ENCODE measurements around the gene CCDC13.

CCDC13 gene

DNA sequence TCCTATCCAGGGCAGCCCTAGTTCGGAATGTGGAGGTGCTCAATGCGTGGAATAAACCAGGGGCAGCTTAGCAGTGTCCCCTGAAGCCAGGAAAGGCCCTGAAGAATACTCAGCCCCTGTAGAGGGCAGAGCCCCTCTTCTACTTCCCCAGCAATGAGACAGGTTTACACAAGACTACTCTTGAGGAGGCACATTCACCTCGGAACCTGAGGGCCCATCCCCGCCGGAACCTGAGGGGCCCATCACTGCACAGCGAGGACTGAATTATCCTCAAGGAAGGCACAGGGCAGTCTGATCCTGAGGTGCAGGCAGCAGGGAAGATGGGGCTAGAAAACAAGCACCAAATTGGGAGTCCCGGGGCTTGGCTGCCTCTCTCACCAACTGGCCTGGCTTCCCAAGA, 22.2 kb downstream of the CCDC13 start:
- no peak overlapping the region for H3K4me3 ChIP-seq (ENCODE audit: low read length)
- TF ChIP-seq ZNF274 (IDR thresholded peaks at IDR 0.05; ENCODE audit: low read depth, low read length) = no peak

DNA sequence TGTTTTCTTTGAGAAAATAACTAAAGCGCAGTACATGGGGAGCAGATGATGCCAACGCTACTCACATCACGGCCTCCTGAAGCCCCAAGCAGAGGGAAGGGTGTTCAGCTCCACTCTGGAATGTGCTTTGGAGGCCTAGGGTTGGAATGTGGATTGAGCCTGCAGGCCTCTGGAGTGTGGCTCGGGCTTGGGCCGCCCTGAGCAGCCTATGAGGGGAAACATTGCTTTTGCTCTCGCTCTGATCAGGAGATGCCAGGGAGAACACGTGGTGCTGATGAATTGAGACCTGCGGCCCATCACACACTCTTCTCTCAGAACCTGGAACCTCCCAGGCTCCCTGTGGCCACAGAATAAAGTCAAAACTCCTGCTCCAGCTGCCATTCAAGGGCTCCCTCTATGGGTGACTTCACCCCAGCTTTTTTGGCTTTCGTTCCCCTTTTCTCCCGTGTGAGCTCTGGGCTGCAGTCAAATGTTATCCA, 23.3 kb downstream of the CCDC13 start:
- TF ChIP-seq ZNF274 (IDR thresholded peaks at IDR 0.05; ENCODE audit: low read depth, low read length) = no peak
- no peak overlapping the region for H3K4me3 ChIP-seq (ENCODE audit: low read length)

DNA sequence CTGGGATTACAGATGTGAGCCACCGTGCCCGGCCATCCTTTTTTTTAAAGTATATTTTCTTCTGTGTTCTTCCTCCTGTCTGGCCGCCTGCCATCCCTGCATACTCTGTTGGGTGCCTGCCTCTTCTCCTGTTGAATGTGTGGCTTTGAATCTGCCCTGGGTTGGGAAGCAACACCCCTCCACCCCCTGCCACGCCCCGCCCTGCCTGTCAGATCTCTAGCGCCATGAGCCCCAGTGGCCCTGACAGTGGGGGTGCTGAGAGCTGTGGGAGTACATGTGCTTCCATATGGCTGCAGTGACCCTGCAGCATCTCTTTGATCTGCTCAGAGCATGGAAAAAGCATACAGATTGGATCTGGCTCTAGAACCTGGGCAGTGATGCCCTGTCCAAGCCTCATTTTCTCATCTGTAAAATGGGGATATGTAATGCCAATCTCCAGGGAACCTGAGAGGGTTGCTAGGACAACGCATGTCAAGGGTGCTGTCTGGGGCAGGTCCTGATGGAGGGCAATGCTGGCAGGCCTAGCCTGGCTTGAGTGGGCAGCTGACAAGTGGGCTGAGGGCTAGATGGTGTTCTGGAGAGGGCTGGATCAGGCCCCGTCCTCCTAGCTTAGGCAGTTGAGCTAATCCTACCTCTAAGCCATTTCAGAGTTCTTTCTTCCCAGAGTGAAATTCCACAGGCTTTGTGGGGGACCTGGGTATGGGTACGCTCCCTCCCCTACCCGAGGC, 23.9 kb downstream of the CCDC13 start:
- no peak overlapping the region for H3K4me3 ChIP-seq (ENCODE audit: low read length)
- no peak for TF ChIP-seq ZNF274 (IDR thresholded peaks at IDR 0.05; ENCODE audit: low read depth, low read length)

DNA sequence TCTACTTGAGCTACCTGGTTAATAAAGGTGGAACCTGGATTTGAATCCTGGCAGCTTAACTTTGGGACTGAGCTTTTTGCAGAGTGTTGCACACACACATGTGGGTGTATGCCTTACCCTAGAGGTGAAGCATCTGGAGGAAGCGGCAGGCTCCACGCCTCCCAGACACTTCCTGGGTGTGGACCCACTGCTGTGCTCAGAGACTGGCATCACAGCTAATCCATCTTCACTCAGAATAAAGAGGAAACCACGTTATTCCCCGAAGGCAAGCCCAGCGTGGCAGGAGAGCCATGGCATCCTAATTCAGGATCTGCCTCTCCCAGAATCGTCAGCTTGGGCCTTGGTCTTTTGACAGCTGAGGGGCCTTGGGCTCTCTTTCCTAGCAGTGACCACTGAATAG, 25.5 kb downstream of the CCDC13 start:
- H3K4me3 ChIP-seq (ENCODE audit: low read length) = no peak overlapping the region
- TF ChIP-seq ZNF274 (IDR thresholded peaks at IDR 0.05; ENCODE audit: low read depth, low read length) = no peak

DNA sequence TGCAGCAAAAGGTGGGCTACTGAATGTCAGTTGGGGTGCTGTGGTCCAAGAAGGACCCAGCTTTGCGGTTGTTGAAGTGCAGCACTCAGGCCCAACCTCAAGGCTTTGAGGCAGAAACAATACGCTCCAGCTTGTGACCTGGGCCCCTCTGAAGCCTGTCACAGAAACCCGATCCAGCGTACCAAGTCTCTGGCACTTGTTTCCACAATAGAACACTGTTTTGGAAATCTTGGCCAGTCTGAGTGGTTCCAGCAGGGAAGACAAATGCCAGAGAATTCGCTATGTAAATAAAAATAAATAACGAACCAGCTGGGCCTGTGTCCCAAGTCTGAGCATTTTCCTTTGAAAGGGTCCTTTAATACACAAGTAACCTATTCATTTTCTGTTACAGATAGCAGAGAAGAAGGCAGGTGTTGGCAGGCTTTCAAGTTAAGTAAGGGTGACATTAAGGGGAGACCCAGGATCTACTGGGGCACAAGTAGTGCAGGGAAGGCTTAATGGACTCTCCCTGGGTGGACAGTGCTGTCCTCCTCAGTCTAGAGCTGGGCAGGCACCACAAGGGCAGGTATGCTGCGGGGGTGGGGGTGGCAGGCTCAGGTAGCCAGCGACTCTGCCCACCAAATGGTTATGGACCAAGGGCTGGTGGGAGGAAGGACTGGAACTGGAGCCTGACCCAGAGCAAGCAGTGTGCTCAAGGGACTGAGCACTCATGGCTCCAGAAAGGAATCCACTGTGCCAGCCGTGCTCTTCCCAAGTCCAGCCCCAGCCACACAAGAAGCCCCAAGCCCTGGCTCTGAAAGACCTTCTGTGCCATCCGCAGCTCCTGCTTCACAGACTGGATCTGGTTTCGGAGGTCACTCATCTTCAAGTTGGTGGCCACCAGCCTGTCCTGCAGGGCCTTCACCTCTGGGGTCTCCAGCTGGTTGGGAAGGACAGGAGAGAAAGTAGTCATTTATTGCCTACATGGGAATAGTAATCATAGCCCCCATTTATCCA, 26.3 kb downstream of the CCDC13 start:
- H3K4me3 ChIP-seq (ENCODE audit: low read length) = no peak overlapping the region
- no peak for TF ChIP-seq ZNF274 (IDR thresholded peaks at IDR 0.05; ENCODE audit: low read depth, low read length)

DNA sequence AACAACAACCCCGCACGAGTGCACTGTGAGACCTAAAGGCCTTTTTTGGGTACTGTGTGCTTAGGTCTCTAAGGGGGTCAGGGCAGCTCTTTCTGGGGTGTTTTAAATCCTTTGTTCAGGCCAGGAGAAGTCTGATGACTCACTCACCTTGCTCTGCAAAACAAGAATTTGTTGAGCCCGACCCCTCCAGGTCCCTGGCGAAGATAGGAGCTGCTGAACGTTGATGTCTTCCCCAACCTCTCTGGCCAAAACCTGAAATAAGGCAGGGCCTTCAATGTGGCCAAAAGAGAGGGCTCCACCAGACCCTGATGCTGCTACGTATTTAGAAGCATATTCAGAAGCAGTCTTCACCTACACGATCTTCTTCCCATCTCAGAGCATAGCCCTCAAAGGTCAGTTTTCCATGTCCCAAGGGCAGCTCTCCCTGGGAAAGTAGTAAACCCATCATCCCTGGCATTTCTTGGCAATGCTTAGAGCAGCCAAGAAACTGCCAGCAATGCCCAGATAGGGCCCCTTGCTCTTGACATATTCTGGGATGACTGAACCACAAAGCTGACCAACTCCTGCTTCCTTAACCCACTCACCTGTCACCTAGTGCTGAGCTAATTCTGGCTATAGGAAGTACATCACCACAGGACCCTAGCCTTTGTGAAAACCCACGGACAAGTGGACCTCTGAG, 27.1 kb downstream of the CCDC13 start:
- no peak overlapping the region for H3K4me3 ChIP-seq (ENCODE audit: low read length)
- TF ChIP-seq ZNF274 (IDR thresholded peaks at IDR 0.05; ENCODE audit: low read depth, low read length) = no peak

DNA sequence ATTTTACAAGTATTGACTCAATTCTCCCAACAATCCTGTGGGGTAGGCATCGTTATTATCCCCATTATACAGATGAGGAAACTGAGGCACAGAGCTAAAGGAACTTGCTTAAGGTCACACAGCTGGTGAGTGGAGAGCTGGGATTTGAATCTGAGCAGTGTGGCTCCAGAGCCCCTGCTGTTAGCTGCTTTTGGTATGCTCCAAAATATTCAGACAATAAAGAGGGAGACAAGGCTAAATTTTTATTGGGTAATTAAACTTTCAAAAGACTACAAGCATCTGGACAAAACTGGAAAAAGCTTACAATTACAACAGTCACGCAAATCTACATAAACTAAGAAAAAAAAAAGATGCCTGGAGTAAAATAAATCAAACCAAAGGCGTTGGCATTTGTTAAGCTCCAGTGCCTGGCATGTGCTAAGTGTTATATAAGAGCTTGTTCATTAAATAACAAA, 27.7 kb downstream of the CCDC13 start:
- no peak for TF ChIP-seq ZNF274 (IDR thresholded peaks at IDR 0.05; ENCODE audit: low read depth, low read length)
- no peak overlapping the region for H3K4me3 ChIP-seq (ENCODE audit: low read length)

DNA sequence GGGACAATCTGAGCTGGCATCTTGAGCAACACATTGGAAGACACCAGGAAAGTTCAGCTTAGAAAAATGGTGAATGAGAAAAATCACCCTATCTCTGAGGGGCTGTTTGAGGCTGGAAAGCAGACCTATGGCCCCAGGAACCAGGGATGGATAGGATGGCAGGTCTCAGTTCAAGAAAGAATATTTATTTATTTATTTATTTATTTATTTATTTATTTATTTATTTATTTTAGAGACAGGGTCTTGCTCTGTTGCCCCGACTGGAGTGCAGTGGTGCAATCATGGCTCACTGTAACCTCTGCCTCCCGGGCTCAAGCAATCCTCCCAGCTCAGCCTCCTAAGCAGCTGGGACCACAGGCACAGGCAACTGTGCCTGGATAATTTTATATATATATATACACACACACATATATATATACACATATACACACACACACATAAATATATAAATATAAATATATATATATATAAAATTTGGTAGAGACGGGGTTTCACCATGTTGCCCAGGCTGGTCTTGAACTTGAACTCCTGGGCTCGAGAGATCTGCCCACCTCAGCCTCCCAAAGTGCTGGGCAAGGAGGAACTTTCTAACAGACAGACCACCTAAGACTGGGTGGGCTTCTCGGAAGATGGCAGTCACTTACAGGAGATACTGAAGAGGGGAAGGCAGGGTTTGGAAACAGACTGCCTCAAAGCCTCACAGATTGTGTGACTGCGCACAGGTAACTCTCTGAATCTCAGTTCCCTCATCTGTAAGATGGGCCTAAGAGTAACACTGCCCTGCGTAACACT, 29.7 kb downstream of the CCDC13 start:
- no peak overlapping the region for H3K4me3 ChIP-seq (ENCODE audit: low read length)
- no peak for TF ChIP-seq ZNF274 (IDR thresholded peaks at IDR 0.05; ENCODE audit: low read depth, low read length)

DNA sequence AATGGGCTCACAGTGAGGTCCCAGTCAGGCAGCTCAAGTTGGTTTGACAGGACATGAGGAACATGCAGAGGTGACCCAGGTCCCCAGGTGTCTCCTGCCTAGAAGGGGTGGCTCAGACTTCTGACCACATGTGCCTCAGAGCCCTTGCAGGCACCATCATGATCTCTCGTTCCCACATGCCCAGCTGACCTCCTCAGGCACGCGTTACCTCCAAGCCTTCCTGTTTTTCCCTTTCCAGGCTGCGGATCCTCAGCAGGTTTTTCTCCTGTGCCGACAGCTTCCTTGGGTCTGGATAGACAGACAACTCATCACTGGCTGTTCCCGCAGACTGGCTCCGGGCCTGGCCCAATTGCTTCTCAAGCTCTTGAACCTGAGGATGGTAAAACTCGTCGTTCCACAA, 30.4 kb downstream of the CCDC13 start:
- TF ChIP-seq ZNF274 (IDR thresholded peaks at IDR 0.05; ENCODE audit: low read depth, low read length) = no peak
- H3K4me3 ChIP-seq (ENCODE audit: low read length) = no peak overlapping the region

DNA sequence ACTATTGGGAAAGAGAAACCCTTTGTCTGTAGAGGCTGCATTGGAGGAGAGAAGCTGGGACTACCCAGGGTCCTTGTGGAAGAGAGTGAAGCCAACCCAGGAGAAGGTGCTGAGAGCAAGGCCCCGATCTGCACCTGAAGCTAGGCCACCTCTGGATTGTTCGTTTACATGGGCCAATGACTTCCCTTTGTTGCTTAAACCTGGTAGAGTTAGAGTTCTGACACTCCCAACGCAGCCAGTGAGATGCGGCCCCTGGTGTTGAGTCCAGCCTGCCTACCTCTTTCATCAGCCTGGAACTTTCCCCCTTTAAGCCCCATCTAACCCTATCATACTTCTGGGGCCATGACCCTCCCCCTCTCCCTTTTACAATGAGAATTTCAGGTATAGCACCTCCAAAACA, 30.8 kb downstream of the CCDC13 start:
- H3K4me3 ChIP-seq (ENCODE audit: low read length) = no peak overlapping the region
- TF ChIP-seq ZNF274 (IDR thresholded peaks at IDR 0.05; ENCODE audit: low read depth, low read length) = no peak

DNA sequence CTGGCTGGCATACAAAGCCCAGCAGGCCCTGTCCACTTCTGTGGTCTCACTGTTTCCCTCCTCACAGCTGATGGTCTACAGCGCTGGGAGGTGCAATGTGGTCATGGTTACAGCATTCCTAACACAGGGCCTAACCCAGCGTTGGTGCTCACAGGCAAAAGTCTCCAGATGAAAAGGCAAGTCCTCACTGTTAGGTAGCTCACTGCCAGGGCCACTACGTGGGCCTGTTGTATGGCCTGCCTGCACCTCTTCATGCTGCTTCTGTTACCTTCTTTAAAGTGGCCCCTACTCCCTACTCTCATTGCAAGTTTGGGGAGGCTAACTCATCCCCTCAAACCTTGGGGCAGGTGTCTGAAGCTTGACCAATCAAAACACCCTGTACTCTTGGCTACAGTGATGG, 31.3 kb downstream of the CCDC13 start:
- TF ChIP-seq ZNF274 (IDR thresholded peaks at IDR 0.05; ENCODE audit: low read depth, low read length) = no peak
- H3K4me3 ChIP-seq (ENCODE audit: low read length) = no peak overlapping the region

DNA sequence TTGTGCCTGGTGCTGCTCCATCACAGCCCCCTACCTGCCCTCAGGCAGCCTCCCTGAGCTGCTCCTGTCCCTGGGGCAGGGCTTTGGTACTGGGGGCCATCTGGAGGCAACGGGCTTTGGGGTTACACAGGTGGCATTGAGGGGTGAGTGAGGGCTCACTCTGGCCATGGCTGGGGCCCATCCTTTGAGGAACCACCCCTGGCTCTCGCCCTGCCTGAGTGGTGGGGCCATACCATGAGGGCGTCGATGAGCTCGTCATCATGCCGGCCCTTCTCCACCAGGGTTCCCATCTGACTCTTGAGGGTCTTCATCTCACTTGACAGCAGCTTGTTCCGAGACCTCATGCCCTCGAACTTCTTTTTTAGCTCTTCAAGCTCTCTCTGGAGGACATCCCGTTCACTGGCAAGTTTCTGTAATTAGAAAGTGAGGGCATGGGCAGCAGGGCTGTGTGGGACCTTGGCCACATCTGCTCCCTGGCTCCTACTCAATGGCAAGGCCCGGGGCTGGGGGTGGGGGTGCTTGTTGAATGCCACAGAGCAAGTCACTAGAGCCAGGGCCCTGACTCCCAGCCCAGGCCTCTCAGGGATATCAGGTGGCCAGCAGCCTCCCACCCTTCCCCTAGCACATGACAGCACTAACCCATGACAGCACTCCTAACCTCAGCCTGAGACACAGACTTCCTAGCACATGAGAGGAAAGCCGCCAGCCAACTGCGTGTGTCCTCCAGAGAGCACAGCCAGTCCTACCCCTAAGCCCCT, 33.5 kb downstream of the CCDC13 start:
- no peak for TF ChIP-seq ZNF274 (IDR thresholded peaks at IDR 0.05; ENCODE audit: low read depth, low read length)
- H3K4me3 ChIP-seq (ENCODE audit: low read length) = no peak overlapping the region

DNA sequence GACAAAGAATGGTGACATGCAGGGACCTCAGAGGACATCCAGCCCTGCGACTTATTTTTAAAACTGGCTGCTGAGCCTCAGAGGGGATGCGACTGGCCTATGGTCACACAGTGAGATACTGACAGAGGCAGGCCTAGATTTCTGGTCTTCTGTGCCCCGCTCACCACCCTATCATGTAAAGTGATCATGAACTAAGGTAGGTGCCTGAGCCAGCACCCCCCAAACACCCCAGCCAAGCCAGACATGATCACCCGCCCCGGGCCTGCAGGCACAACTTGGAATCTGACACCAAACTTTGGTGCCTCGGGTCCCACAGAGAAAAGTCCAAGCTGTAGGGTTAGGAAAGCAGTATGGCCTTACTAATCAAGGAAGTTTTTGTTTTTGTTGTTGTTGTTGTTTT, 36.5 kb downstream of the CCDC13 start:
- H3K4me3 ChIP-seq (ENCODE audit: low read length) = no peak overlapping the region
- TF ChIP-seq ZNF274 (IDR thresholded peaks at IDR 0.05; ENCODE audit: low read depth, low read length) = no peak

Data from GM08714 (cell line).